Measurements from ENCODE around the gene CSK.

The CSK gene

GRCh38 chr15:74775132-74775562 is 6.7 kb upstream of the CSK start:
- Histone ChIP-seq H3K9me3 (replicated peaks in 1 of 2; ENCODE audit: control insufficient read depth in 2 of 2, insufficient read depth in 1 of 2, low read depth in 1 of 2, low read length in 2 of 2) (peaks cover 0 to 2% of the 10 kb centered on the region in 2 donors), H2BK15ac (ENCODE audit: low read length) (no peak overlapping the region), H4K8ac (ENCODE audit: low read depth, low read length) (no peak overlapping the region), H2BK120ac (ENCODE audit: low read depth, low read length) (peak overlapping the region; percentile 34), H2BK5ac (ENCODE audit: low read length) (no peak overlapping the region), H3K27me3 (ENCODE audit: control insufficient read depth in 3 of 3, insufficient read depth in 3 of 3, low read depth in 1 of 3, low read length in 3 of 3) (peaks cover 0 to 3% (median 2%) of the 10 kb centered on the region in 3 experiments), H2AFZ (ENCODE audit: low read length) (no peak overlapping the region), H3K14ac (ENCODE audit: low read length) (no peak overlapping the region), H3K36me3 (replicated peaks in 1 of 2; ENCODE audit: control insufficient read depth in 2 of 2, insufficient read depth in 2 of 2, low read length in 2 of 2) (no peaks in the 10 kb centered on the region), H3K4me3 (ENCODE audit: low read length in 2 of 2) (no peak overlapping the region), H3K9ac (ENCODE audit: low read depth, low read length, poor library complexity) (no peak overlapping the region), H2BK12ac (ENCODE audit: low read length) (no peak overlapping the region), H3K4me1 (ENCODE audit: control insufficient read depth in 2 of 2, insufficient read depth in 1 of 2, low read depth in 1 of 2, low read length in 2 of 2) (peaks cover 24 to 31% of the 10 kb centered on the region in 2 donors), H3K23ac (ENCODE audit: low read depth, low read length, poor library complexity) (peak overlapping the region; percentile 52), H3K4me2 (ENCODE audit: insufficient read depth, low read length, poor library complexity, severe bottlenecking) (no peak overlapping the region), H4K91ac (ENCODE audit: low read depth, low read length, poor library complexity) (no peak overlapping the region), H3K79me1 (ENCODE audit: low read depth, low read length) (no peaks in the 10 kb centered on the region), H3K4ac (ENCODE audit: low read length) (no peak overlapping the region), H3K18ac (ENCODE audit: low read length) (peak overlapping the region; percentile 59), H3K27ac (replicated peaks; ENCODE audit: low read length) (no peak overlapping the region), H2AK5ac (ENCODE audit: low read depth, low read length) (peak overlapping the region; percentile 88)
- no peak for DNase-seq (ENCODE audit: low spot score)
- no CpG with 5 or more reads among the region's 5 CpGs for WGBS, 2 donors (ENCODE audit: extremely low coverage in 2 of 2, insufficient read length in 2 of 2, insufficient replicate concordance in 1 of 2)

DNA sequence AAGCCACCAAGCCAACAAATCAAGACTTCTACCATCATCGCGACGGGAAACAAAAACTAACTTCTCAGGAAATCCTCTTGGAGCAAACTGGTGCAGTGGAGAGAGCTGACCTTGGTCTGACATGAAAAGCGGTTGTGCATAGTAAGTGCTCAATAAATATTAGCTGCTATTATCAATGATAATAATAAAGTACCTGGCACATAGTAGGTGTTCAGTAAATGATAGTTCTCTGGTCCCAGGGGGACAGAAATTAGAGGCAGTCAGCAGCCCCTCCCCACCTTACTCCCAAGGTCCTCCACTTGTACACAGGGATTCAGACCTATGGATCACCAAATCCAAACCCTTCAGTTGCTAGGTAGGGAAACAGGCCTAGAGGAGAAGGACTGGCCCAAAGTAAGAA is 6.0 kb upstream of the CSK start:
- Histone ChIP-seq H3K14ac (ENCODE audit: low read length) (no peak overlapping the region), H2BK12ac (ENCODE audit: low read length) (no peak overlapping the region), H3K9ac (ENCODE audit: low read depth, low read length, poor library complexity) (no peak overlapping the region), H3K9me3 (replicated peaks in 1 of 2; ENCODE audit: control insufficient read depth in 2 of 2, insufficient read depth in 1 of 2, low read depth in 1 of 2, low read length in 2 of 2) (peaks cover 0 to 2% of the 10 kb centered on the region in 2 donors), H2AK5ac (ENCODE audit: low read depth, low read length) (peak overlapping the region; percentile 88), H3K27me3 (ENCODE audit: control insufficient read depth in 3 of 3, insufficient read depth in 3 of 3, low read depth in 1 of 3, low read length in 3 of 3) (peaks cover 0 to 6% (median 0%) of the 10 kb centered on the region in 3 experiments), H3K4ac (ENCODE audit: low read length) (no peak overlapping the region), H2AFZ (ENCODE audit: low read length) (no peak overlapping the region), H4K8ac (ENCODE audit: low read depth, low read length) (no peak overlapping the region), H2BK15ac (ENCODE audit: low read length) (no peak overlapping the region), H3K27ac (replicated peaks; ENCODE audit: low read length) (no peak overlapping the region), H4K91ac (ENCODE audit: low read depth, low read length, poor library complexity) (no peak overlapping the region), H3K23ac (ENCODE audit: low read depth, low read length, poor library complexity) (no peak overlapping the region), H3K4me1 (ENCODE audit: control insufficient read depth in 2 of 2, insufficient read depth in 1 of 2, low read depth in 1 of 2, low read length in 2 of 2) (peaks cover 24 to 38% of the 10 kb centered on the region in 2 donors), H3K36me3 (replicated peaks in 1 of 2; ENCODE audit: control insufficient read depth in 2 of 2, insufficient read depth in 2 of 2, low read length in 2 of 2) (no peaks in the 10 kb centered on the region), H2BK5ac (ENCODE audit: low read length) (no peak overlapping the region), H2BK120ac (ENCODE audit: low read depth, low read length) (no peak overlapping the region), H3K4me2 (ENCODE audit: insufficient read depth, low read length, poor library complexity, severe bottlenecking) (no peak overlapping the region), H3K18ac (ENCODE audit: low read length) (no peak overlapping the region), H3K4me3 (ENCODE audit: low read length in 2 of 2) (no peak overlapping the region), H3K79me1 (ENCODE audit: low read depth, low read length) (no peaks in the 10 kb centered on the region)
- no peak for DNase-seq (ENCODE audit: low spot score)
- WGBS, 2 donors (ENCODE audit: extremely low coverage in 2 of 2, insufficient read length in 2 of 2, insufficient replicate concordance in 1 of 2), result no CpG with 5 or more reads among the region's 4 CpGs

DNA sequence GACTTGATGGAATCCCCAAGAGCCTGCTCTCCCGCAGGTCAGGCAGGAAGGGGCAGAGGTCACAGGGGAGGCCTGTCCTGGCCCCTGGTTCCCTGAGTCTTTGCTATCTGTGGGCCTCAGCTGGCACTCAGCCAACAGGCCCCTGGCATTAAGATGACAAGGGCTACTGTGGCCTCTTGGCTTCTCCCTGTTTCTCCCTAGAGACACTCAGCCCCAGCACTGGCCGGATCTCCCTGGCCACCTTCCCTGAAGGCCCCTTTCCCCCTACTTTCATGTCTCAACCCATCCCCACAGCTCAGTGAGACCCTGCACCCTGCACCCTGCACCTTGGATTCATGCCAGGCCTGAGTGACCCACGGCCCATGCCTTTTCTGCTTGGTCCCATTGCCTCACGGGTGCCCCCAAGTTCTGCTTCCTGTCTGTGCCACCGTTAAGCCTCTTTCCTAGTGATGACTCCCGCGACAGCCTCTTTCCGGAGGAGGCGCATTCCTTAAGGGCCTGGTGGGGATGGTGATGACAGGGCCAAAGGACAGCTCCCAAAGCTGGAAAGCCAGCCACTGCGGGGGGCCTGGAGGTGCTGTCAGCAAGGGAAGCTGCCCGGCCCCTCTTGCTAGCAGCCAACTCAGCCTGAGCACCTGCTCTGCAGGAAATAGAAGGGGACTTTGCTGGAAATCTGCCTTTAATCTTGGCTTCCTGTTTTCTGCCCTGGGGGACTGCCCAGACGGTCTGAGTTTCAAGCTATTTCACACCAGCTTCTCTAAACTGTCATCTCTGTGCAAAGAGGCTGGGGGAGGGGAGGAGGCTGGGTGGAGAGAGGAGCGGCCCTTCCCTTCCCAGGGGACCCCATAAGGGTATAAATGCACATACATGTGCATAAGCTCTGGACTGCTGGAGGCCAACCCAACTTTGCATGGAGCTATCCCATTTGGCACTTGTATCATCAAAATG is 4.8 kb upstream of the CSK start:
- Histone ChIP-seq H3K4me3 (ENCODE audit: low read length in 2 of 2) (no peak overlapping the region), H3K4me2 (ENCODE audit: insufficient read depth, low read length, poor library complexity, severe bottlenecking) (no peak overlapping the region), H3K27ac (replicated peaks; ENCODE audit: low read length) (no peak overlapping the region), H3K18ac (ENCODE audit: low read length) (peak overlapping the region; percentile 22), H2BK120ac (ENCODE audit: low read depth, low read length) (no peak overlapping the region), H3K9ac (ENCODE audit: low read depth, low read length, poor library complexity) (no peak overlapping the region), H2AFZ (ENCODE audit: low read length) (peak overlapping the region; percentile 63), H4K8ac (ENCODE audit: low read depth, low read length) (no peak overlapping the region), H3K79me1 (ENCODE audit: low read depth, low read length) (no peaks in the 10 kb centered on the region), H4K91ac (ENCODE audit: low read depth, low read length, poor library complexity) (no peak overlapping the region), H2BK5ac (ENCODE audit: low read length) (no peak overlapping the region), H3K9me3 (replicated peaks in 1 of 2; ENCODE audit: control insufficient read depth in 2 of 2, insufficient read depth in 1 of 2, low read depth in 1 of 2, low read length in 2 of 2) (no peaks in the 10 kb centered on the region), H2BK15ac (ENCODE audit: low read length) (peak overlapping the region; percentile 70), H3K23ac (ENCODE audit: low read depth, low read length, poor library complexity) (no peak overlapping the region), H3K36me3 (replicated peaks in 1 of 2; ENCODE audit: control insufficient read depth in 2 of 2, insufficient read depth in 2 of 2, low read length in 2 of 2) (no peaks in the 10 kb centered on the region), H3K14ac (ENCODE audit: low read length) (no peak overlapping the region), H3K4ac (ENCODE audit: low read length) (no peak overlapping the region), H3K4me1 (ENCODE audit: control insufficient read depth in 2 of 2, insufficient read depth in 1 of 2, low read depth in 1 of 2, low read length in 2 of 2) (peaks cover 21 to 37% of the 10 kb centered on the region in 2 donors), H2AK5ac (ENCODE audit: low read depth, low read length) (peak overlapping the region; percentile 74), H2BK12ac (ENCODE audit: low read length) (no peak overlapping the region), H3K27me3 (ENCODE audit: control insufficient read depth in 3 of 3, insufficient read depth in 3 of 3, low read depth in 1 of 3, low read length in 3 of 3) (peaks cover 0 to 14% (median 0%) of the 10 kb centered on the region in 3 experiments)
- WGBS, 2 donors (ENCODE audit: extremely low coverage in 2 of 2, insufficient read length in 2 of 2, insufficient replicate concordance in 1 of 2), result no CpG with 5 or more reads among the region's 13 CpGs
- no peak for DNase-seq (ENCODE audit: low spot score)
